GM10266 (cell line): ENCODE results near the gene AK2.
"Not testable (repeated sequence)": the region's sequence is repeated elsewhere in the genome, so short reads cannot be mapped to it uniquely, and the experiment has no call there.

ENCODE experiments used
- DNase-seq: peaks from one replicate; pipeline ENCODE4 v3.0.0; 2012; ENCODE audit errors: extremely low spot score
- CTCF ChIP-seq: IDR thresholded peaks from 2 replicates; pipeline ENCODE4 v1.5.1; 2012; ENCODE audit warnings: mild to moderate bottlenecking, low read depth; ENCODE audit not compliant: control insufficient read depth, insufficient read depth; ENCODE audit errors: missing control alignments

Gene AK2

GRCh38 chr1:33030575-33030974 lies 6.1 kb downstream of the AK2 start:
- no peak for TF ChIP-seq CTCF
- no peak for DNase-seq

GRCh38 chr1:33029921-33030320 lies 6.8 kb downstream of the AK2 start:
- TF ChIP-seq CTCF = no peak
- no peak for DNase-seq

GRCh38 chr1:33029209-33029608 lies 7.5 kb downstream of the AK2 start:
- DNase-seq = no peak
- TF ChIP-seq CTCF = no peak

- no peak for DNase-seq
- TF ChIP-seq CTCF = no peak
Measured at GRCh38 chr1:33025761-33026160, 10.9 kb downstream of the AK2 start.

- no peak for DNase-seq
Measured at GRCh38 chr1:33025180-33025569, 11.5 kb downstream of the AK2 start.

GRCh38 chr1:33024430-33025179 lies 12.1 kb downstream of the AK2 start:
- DNase-seq = not testable (repeated sequence)

More at GRCh38 chr1:33025180-33025569, 11.5 kb downstream of the AK2 start:
- no peak for TF ChIP-seq CTCF

- DNase-seq = no peak
- no peak for TF ChIP-seq CTCF
Measured at GRCh38 chr1:33022650-33023200, 14.0 kb downstream of the AK2 start.
